GM21390 (cell line): ENCODE results near the gene ZMYM2.
"Not testable (repeated sequence)": the region's sequence is repeated elsewhere in the genome, so short reads cannot be mapped to it uniquely, and the experiment has no call there.

Experiments used
- ATAC-seq: cut with Tn5 transposase; IDR thresholded peaks from one replicate; pipeline ENCODE4 v1.9.1; 2021; ENCODE audit not compliant: unreplicated experiment

Gene ZMYM2

DNA sequence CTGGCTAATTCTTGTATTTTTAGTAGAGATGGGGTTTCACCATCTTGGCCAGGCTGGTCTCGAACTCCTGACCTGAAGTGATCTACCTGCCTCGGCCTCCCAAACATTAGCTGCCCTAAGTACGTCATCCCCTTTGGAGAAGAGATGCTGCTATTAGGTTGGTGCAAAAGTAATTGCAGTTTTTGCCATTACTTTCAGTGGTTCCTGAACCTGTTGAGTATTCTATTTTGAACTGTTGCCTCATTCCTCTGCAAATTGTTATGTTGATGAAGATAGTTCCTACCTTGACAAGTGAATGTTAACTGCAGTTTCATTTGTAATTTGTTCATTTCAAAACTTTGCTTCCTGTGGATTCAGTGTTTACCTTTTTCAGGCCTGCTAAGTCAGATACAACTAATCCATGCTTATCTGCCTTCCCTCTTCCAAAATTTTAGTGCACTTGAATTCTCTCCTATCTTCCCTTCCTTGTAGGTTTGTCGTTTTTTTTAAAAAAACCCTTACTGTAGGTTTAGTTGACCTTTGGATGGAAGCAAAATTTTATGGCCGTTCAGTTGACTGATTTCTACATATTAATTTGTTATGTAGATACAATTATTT, 24.0 kb downstream of the ZMYM2 start:
- ATAC-seq = no peak

DNA sequence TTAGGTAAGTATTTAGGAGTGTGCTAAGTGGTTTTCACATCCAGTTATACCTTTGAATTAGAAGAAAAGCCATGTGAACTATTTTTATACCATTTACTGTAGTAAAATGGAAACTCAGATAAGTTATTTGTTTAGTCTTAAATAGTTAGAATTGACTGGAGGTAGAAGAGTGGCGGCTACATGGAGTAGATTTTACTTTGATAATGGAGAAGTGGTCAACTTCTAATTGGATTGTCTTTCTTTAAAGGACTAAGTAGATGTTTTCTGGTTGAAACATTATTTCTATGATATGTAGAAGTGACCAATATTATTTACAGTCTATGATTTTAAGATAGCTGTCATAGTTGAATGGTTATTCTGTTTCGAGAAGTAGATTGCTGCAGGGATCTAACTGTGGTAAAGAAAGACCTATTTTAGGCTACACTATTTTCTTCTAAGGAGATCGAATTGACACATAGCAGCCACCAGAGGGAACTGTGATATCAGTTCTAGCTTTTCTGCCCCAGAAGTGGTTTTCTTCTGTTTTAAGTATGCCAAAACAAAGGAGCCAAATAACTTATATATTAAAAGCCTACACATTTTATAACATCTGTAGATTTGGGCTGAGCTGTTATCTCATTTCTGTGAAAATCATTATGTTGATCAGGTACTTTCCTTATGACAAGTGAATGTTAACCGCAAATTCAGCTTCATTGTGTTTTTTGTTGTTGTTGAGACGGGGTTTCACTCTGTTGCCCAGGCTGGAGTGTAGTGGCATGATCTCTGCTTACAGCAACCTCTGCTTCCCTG, 26.1 kb downstream of the ZMYM2 start:
- ATAC-seq = no peak

DNA sequence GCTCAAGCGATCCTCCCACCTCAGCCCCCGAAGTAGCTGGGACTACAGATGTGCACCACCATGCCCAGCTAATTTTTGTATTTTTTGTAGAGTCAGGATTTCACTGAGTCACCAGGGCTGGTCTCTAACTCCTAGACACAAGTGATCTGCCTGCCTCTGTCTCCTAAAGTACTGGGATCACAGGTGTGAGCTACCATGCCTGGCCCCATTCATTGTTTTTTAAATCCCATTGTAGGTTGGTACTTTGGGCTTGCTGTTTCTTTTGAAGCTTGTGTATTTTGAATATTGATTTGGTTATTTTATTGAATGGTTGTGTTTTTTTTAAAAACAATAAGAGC, 26.7 kb downstream of the ZMYM2 start:
- no peak for ATAC-seq

DNA sequence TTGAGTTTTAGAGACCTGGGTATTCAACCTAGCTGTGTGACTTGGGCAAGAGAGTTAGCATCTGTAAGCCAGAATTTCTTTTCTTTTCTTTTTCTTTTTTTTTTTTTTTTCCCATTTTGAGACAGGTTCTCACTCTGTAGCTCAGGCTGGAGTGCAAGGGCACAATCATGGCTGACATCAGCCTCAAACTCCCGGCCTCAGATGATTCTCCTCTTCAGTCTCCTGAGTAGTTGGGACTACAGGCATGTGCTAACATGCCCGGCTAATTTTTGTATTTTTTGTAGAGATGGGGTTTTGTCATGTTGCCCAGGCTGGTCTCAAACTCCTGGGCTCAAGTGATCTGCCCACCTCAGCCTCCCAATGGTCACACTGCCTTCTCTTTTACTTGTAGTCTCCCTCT, 33.0 kb downstream of the ZMYM2 start:
- no peak for ATAC-seq

DNA sequence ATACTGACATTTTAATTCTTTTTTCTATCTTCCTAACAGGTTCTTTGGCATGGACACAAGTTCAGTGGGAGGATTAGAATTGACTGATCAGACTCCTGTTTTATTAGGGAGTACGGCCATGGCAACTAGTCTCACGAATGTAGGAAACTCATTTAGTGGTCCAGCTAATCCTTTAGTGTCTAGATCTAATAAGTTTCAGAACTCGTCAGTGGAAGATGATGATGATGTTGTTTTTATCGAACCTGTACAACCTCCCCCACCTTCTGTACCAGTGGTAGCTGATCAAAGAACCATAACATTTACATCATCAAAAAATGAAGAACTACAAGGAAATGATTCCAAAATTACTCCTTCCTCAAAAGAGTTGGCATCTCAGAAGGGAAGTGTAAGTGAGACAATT, 34.5 kb downstream of the ZMYM2 start:
- ATAC-seq = no peak

DNA sequence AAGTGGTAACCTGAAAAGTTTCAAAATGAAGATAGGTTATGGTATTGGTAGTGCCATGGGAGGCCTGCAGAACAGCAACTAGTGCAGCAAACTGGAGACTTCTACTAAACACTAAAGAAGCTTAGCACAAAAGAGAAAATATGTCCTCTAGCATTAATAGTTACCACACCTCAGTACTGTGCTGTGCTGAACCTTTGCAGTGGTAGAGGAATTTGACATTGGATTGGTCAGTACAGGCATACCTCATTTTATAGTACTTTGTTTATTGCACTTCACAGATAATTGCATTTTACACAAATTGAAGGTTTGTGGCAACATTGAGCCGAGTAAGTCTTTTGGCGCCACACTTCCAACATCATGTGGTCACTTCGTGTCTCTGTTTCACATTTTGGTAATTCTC, 40.4 kb downstream of the ZMYM2 start:
- ATAC-seq = no peak

DNA sequence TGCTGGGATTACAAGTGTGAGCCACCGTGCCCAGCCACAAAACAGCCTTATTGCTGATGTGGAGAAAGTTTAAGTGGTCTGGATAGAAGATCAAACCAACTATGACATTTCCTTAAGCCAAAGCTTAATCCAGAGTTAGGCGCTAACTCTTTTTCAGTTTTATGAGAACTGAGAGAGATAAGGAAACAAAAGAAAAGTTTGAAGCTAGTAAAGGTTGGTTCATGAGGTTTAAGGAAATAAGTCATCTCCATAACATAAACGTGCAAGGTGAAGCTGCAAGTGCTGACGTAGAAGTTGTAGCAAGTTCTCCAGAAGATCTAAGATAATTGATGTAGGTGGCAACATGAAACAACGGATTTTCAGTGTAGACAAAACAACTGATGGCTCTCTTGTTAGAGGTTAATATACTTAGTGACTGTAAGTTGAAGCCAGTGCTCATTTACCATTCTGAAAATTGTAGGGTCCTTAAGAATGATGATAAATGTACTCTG, 41.6 kb downstream of the ZMYM2 start:
- no peak for ATAC-seq

DNA sequence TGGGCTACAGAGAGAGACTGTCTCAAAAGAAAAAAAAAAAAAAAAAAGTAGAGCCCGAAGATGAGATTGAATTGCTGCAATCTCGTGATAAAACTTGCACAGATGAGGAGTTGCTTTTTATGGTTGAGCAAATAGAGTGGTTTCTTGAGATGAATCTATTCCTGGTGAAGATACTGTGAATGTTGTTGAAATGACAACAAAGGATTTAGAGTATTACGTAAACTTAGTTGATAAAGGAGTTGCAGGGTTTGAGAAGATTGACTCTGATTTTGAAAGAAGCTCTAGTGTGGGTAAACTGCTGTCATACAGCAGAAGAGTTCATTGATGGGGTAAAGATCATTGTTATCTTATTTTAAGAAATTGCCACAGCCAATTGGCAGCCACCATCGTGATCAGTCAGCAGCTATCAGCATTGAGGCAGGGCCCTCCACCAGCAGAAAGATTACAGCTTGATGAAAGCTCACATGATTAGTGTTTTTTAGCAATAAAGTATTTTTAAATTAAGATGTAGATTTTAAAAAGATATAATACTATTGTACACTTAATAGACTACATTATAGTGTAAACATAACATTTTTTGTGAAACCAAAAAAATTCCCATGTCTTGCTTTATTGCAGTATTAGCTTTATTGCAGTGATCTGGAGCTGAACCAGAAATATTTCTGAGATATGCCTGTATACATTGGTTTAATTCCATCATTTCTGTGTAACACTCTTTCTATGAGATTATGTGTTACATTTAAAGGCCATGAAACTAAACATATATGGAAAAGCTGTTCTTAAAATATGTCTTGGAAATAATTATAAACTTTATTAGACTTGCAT, 43.1 kb downstream of the ZMYM2 start:
- no peak for ATAC-seq

DNA sequence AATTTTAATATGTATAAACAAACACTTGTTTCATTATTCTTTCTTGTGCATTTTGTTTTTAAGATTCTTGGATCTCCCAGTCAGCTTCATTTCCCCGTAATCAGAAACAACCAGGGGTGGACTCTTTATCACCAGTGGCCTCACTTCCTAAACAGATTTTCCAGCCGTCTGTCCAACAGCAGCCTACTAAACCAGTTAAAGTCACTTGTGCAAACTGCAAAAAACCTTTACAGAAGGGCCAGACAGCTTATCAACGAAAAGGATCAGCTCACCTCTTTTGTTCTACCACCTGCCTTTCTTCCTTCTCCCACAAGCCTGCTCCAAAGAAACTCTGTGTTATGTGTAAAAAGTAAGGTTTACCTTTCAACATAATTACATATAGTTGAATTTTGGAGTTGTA, 44.3 kb downstream of the ZMYM2 start:
- ATAC-seq = no peak

DNA sequence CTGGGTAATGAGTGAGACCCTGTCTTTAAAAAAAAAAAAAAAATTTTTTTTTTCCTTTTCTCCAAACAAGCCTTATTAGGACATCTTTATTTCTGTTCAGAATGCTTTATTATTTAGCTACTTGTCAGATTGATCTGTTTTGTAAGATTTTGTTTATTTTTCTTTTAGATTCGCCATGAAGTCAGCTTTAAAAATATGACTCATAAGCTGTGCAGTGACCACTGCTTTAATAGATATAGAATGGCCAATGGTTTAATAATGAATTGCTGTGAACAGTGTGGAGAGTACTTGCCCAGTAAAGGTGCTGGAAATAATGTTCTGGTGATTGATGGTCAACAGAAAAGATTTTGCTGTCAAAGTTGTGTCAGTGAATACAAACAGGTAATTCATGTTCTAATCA, 47.7 kb downstream of the ZMYM2 start:
- ATAC-seq = no peak

DNA sequence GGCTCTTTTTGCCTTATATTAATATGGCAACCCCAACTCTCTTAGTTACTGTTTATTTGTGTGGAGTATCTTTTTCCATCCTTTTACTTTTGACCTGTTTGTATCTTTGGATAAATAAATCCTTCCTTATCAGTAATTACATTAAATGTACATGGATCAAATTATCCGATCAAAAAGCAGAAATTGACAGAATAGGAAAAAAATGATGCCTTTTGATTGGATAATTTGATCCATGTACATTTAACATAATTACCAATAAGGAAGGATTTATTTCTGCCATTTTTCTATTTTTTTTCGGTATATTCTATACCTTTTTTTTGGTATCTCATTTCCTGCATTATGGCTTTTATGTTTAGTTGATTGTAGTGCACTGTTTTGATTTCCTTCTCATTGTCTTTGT, 57.2 kb downstream of the ZMYM2 start:
- no peak for ATAC-seq

DNA sequence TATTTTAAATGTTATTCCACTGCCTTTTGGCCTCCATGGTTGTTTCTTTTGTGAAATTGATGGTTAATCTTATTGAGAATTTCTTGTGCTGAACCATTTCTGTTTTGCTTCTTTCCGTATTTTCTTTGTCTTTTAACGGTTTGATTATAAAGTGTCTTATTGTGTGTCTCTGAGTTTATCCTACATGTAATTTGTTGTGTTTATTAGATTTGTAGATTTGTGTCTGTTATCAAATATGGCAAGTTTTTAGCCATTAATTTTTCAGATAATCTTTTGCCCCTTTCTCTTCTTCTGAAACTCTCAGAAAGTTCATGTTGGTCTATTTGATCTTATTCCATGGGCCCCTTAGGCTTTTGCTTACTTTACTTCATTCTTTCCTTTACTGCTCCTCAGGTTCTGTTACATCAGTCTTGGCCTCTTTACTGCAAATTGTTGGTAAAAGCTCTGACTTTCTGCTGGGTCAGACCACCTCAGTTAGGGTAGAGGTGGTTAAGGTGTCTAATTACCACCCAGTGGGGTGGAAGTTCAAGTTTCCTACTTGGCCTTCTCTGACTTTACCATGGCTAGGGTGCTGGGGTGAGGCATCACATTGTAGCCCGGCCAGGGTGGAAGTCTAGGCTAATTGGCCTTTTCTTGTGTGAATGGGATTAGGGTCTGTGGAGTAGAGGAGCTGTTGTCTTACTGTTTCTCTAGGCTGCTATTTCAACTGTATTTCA, 58.3 kb downstream of the ZMYM2 start:
- ATAC-seq = no peak

DNA sequence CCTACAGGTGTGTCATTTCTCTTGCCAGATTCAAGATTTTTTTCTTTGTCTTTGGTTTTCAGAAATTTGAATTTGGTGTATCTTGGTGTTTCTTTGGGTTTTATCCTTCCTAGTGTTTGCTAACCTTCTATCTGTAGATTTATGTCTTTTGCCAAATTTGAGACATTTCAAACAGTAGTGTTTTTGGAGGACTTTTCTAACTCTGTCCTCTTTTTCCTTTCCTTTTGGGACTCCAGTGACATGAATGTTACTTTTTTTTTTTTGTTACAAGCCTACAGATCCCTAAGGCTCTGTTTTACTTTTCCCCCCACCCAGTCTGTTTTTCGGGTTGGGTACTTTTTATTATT, 58.8 kb downstream of the ZMYM2 start:
- ATAC-seq = no peak

DNA sequence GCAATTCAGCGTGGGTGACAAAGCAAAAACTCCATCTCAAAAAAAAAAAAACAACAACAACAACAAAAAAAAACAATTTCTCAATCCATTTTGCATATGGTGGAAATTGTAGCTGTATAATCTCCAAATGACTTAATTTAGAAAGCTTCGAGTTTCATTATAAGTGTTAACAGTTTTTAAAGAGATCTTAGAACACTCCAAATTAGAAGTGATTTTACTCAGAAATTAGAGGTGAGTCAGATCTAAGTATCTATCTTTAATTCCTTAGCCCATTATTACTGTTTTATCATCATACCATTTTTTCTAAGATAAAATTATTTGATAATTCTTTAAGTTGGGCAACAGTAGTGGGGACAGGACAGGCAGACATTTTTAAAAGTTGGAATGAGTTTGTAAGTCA, 60.5 kb downstream of the ZMYM2 start:
- no peak for ATAC-seq

DNA sequence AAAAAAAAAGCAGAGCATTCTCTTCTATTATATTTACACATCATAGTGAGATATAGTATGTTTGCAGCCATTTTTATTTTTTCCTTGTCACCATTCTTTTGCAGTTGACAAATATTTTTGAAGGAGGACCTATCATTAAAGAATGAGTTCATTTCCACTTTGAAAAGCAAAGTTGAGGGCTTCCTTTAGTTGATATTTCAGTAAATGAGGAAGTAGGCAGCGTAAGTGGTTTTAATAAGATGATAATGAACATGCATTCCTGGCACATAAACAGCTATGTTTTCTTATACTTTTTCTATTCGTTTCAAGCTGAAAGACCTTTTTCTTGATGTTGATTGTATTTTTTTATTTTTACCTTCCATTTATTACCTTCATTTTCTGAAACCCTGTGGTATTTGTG, 66.2 kb downstream of the ZMYM2 start:
- ATAC-seq = no peak

DNA sequence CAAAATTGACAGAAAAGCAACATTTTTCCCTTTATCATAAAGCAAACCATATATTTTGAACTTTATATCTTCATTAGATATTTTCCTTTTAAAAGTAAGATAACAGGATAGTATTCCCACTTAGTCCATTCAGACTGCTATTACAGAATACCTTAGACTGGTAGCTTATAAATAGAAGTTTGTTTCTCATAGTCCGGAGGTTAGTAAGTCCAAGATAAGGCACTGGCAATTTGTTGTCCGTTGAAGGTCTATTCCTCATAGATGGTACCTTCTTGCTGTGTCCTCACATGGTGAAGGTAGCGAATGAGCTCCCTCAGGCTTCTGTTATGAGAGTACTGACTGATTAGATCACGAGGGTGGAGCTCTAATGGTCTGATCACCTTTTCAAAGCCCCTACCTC, 70.4 kb downstream of the ZMYM2 start:
- no peak for ATAC-seq

DNA sequence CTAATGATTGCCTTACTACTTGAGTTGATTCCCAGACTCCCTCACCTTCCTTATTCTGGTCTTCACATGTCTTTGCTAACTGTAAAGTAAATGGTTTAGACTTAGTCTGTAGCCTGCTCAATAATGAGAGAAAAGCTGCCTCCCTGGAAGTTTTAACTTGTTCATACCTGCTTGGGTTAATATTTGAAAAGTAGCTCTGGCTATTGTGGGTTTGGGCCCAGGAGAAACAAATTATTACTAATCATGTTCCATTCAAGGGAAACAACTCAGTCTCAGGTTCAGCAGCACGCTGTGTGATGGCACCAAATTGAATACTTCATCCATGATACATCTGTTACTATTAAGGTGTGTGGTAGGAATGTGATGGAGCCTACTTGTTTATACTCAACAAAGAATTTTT, 75.0 kb downstream of the ZMYM2 start:
- ATAC-seq = no peak

DNA sequence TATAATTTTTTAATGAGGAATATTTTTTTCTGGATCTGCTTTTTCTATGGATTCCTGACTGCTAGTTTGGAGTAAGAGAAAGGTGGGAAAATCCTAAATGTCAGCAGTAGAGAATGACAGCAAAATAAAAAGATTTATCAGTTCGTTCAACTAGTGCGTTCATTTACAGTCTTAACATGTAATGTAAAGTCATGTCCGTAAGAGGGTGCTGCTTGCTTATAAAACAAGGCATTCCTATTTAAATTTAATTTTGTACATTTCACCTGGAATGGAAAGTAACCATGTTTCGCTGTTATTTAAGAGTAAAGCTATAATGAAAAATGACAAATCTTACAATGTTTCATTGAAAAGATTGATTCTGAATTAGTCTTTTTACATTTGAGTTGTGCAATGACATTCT, 76.6 kb downstream of the ZMYM2 start:
- no peak for ATAC-seq

DNA sequence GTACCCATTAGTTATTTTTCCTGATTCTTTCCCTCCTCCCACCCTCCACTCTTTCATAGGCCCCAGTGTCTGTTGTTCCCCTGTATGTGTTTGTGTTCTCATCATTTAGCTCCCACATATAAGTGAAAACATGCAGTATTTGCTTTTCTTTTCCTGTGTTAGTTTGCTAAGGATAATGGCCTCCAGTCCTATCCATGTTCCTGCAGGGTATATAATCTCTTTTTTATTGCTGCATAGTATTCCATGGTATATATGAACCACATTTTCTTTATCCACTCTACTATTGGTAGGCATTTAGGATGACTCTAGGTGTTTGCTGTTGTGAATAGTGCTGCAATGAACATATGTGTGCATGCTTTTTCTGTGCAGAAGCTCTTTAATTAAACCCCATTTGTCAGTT, 79.4 kb downstream of the ZMYM2 start:
- ATAC-seq = no peak

DNA sequence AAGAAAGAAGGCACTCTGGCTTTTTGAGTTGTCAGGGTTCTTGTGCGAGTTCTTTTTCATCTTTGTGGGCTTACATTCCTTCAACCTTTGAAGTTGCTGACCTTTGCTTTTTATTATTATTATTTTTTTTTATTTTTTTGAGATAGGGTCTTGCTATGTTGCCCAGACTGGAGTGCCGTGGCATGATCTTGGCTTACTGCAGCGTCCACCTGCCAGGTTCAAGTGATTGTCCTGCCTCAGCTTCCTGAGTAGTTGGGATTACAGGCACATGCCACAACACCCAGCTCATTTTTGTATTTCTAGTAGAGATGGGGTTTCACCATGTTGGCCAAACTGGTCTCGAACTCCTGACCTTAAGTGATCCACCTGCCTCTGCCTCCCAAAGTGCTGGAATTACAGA, 84.1 kb downstream of the ZMYM2 start:
- ATAC-seq = not testable (repeated sequence)

DNA sequence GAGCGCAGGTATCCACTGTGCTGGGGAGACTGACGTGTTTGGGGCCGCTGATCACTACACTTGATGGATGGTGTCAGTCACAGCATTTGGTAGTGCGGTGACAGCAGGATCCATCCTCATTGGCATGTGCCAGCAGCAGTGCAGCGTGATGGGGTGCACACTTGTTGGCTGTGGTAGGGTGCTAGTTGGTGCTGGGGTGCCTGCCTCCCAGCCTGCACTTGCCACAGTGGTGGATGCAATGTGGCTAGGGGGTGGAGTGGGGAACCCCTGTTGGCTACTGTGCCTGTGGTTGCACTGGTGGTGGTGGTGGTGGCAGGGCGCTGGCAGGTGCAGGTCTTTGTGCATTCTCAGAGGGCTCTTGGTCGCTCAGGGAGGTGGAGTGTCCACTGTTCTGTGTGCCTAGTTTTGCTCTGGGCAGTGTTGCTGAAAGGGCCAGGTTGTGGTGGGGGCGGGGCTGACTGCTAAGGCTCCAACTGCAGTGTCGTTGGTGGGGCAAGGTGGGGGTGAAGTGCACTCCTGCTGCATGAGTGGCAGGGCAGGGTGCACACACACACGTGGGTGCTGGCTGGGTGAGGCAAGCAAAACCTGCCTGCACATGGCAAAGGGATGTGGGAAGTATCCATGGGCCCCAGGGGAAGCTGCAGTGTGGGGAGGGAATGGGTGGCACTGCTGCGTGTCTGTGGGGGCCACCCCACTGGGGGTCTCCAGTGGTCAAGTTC, 84.8 kb downstream of the ZMYM2 start:
- ATAC-seq = no peak
